HEK293T (cell line): ENCODE data around the gene ARPP19.

Source experiments
- CTCF ChIA-PET: fragments of 350-600 bp; formaldehyde crosslinking; extraction: SDS; loops from one replicate; lab custom pipeline; 2021; ENCODE audit warnings: antibody characterized with exemption, inconsistent platforms; lab: Yijun Ruan, JAX
- POLR2A ChIA-PET: fragments of 350-600 bp; formaldehyde crosslinking; extraction: SDS; loops from one replicate; lab custom pipeline; 2020; ENCODE audit warnings: antibody characterized with exemption, inconsistent platforms; lab: Yijun Ruan, JAX
- DNase-seq: peaks from one replicate; pipeline ENCODE4 v3.0.0; 2012; ENCODE audit warnings: mixed read lengths; ENCODE audit errors: extremely low spot score
- ARNT ChIP-seq: fragments of 450-650 bp; IDR thresholded peaks from 2 replicates; pipeline ENCODE4 v1.6.1; 2017; ENCODE audit warnings: mild to moderate bottlenecking
- BHLHE40 ChIP-seq: fragments of 450-650 bp; IDR thresholded peaks from 2 replicates; pipeline ENCODE4 v1.6.1; 2016; ENCODE audit warnings: mild to moderate bottlenecking, moderate library complexity, borderline replicate concordance
- CTBP1 ChIP-seq: fragments of 450-650 bp; IDR thresholded peaks from 2 replicates; pipeline ENCODE4 v1.6.1; 2016; ENCODE audit warnings: borderline replicate concordance
- ELF4 ChIP-seq: fragments of 450-650 bp; IDR thresholded peaks from 2 replicates; pipeline ENCODE4 v1.6.1; 2017; ENCODE audit warnings: antibody characterized with exemption
- FOXA1 ChIP-seq: fragments of 450-650 bp; IDR thresholded peaks from 2 replicates; pipeline ENCODE4 v1.6.1; 2016; ENCODE audit warnings: mild to moderate bottlenecking
- FOXK2 ChIP-seq: fragments of 450-650 bp; IDR thresholded peaks from 2 replicates; pipeline ENCODE4 v1.6.1; 2016; ENCODE audit warnings: mild to moderate bottlenecking
- FOXM1 ChIP-seq: fragments of 450-650 bp; IDR thresholded peaks from 2 replicates; pipeline ENCODE4 v1.6.1; 2017; ENCODE audit warnings: mild to moderate bottlenecking, borderline replicate concordance
- HDGF ChIP-seq: fragments of 450-650 bp; IDR thresholded peaks from 2 replicates; pipeline ENCODE4 v1.6.1; 2017; ENCODE audit warnings: antibody characterized with exemption, borderline replicate concordance
- L3MBTL2 ChIP-seq: fragments of 450-650 bp; conservative IDR thresholded peaks from 2 replicates; pipeline ENCODE4 v1.6.1; 2016; ENCODE audit warnings: mild to moderate bottlenecking
- LEF1 ChIP-seq: fragments of 450-650 bp; IDR thresholded peaks from 2 replicates; pipeline ENCODE4 v1.6.1; 2017; ENCODE audit warnings: mild to moderate bottlenecking, borderline replicate concordance
- NFRKB ChIP-seq: fragments of 450-650 bp; IDR thresholded peaks from 2 replicates; pipeline ENCODE4 v1.6.1; 2016; ENCODE audit warnings: mild to moderate bottlenecking, moderate library complexity
- SP1 ChIP-seq: fragments of 450-650 bp; IDR thresholded peaks from 2 replicates; pipeline ENCODE4 v1.6.1; 2017
- SUZ12 ChIP-seq: fragments of 450-650 bp; IDR thresholded peaks from 2 replicates; pipeline ENCODE4 v1.6.1; 2016; ENCODE audit warnings: mild to moderate bottlenecking
- TARDBP ChIP-seq: fragments of 450-650 bp; IDR thresholded peaks from 2 replicates; pipeline ENCODE4 v1.6.1; 2016
- ZNF384 ChIP-seq: fragments of 450-650 bp; IDR thresholded peaks from 2 replicates; pipeline ENCODE4 v1.6.1; 2016
- TF ChIP-seq, protein P1 (sequence below): fragments of 450-650 bp; IDR thresholded peaks from 2 replicates; pipeline ENCODE4 v1.6.1; 2016

Gene ARPP19

DNA sequence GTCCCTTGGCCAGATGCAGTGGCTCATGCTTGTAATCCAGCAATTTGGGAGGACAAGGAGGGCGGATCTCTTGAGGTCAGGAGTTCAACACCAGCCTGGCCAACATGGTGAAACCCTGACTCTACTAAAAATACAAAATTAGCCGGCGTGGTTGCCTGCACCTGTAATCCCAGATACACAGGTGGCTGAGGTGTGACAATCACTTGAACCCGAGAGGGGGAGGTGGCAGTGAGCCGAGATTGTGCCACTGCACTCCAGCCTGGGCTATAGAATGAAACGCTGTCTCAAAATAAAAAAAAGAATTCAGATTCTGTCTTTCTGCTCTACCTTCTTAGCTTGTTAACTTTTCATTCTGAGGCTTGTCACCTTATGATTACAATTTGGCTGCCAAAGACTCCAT, 62.3 kb downstream of the ARPP19 start:
- DNase-seq: no peak
- POLR2A ChIA-PET: no interaction called here
- CTCF ChIA-PET: no interaction called here
- TF ChIP-seq FOXK2 (no peak), ELF4 (no peak), SUZ12 (no peak), LEF1 (no peak)

DNA sequence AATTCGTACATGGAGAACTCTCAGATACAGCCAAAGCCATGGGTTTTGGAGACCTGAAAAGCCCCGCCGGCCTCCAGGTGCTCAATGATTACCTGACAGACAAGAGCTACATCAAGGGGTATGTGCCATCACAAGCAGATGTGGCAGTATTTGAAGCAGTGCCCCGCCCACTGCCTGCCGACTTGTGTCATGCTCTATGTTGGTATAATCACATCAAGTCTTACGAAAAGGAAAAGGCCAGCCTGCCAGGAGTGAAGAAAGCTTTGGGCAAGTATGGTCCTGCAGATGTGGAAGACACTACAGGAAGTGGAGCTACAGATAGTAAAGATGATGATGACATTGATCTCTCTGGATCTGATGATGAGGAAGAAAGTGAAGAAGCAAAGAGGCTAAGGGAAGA, 63.7 kb downstream of the ARPP19 start:
- DNase-seq: no peak
- CTCF ChIA-PET: no interaction called here
- no peak for TF ChIP-seq L3MBTL2
- no peak for TF ChIP-seq BHLHE40
- TF ChIP-seq ZNF384: no peak
- TF ChIP-seq FOXA1: no peak
- TF ChIP-seq CTBP1: no peak
- TF ChIP-seq ELF4: no peak
- TF ChIP-seq LEF1: no peak
- no peak for TF ChIP-seq SUZ12
- TF ChIP-seq ARNT: no peak
- TF ChIP-seq FOXK2: no peak
- TF ChIP-seq SP1: no peak
- no peak for TF ChIP-seq TARDBP
- TF ChIP-seq HDGF: no peak
- TF ChIP-seq FOXM1: no peak
- no peak for TF ChIP-seq NFRKB
- TF ChIP-seq, protein P1, sequence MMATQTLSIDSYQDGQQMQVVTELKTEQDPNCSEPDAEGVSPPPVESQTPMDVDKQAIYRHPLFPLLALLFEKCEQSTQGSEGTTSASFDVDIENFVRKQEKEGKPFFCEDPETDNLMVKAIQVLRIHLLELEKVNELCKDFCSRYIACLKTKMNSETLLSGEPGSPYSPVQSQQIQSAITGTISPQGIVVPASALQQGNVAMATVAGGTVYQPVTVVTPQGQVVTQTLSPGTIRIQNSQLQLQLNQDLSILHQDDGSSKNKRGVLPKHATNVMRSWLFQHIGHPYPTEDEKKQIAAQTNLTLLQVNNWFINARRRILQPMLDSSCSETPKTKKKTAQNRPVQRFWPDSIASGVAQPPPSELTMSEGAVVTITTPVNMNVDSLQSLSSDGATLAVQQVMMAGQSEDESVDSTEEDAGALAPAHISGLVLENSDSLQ: no peak
- POLR2A ChIA-PET: no interaction called here

DNA sequence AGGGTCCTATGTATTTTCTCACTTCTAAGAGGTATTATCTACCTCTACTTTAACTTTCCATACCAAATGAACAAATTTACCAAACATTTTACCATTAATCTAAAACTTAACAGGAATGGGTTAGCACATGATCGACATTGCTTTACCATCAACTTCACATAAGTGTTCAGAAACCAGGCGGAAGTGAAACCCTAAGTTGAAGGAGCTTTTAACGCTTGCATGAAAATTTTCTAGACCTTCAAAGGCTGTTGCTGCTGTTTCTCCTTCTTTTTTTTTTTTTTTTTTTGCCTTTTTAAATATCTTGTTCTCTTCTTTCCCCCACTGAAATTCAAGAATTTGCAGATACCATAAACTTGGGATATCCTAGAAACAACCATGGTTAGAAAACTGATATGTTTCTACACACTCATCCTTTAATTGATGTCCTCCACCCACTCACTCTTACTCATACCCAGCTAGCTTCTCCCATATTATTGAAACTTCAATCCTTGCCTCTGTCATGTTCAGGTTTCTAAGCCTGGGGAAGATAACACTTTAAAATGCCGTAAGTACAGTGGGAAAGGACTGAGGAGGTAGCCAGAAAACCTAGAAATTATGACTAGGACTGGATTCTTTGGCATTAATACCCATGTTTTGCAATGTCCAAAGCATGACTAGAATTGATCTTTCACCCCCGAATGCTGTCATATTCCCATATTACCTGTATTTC, 64.9 kb downstream of the ARPP19 start:
- DNase-seq: no peak
- ChIA-PET CTCF (interaction anchor here (0.6 kb wide), 1 partner anchor 314 kb away, joined by 3 read pairs; no protein-coding TSS in a partner anchor), POLR2A (no interaction called here)
- no peak for TF ChIP-seq L3MBTL2
- TF ChIP-seq FOXM1: no peak
- TF ChIP-seq ARNT: no peak
- no peak for TF ChIP-seq CTBP1
- TF ChIP-seq ZNF384: no peak
- no peak for TF ChIP-seq HDGF
- TF ChIP-seq BHLHE40: no peak
- no peak for TF ChIP-seq FOXK2
- TF ChIP-seq TARDBP: no peak
- TF ChIP-seq, protein P1: no peak
- no peak for TF ChIP-seq LEF1
- no peak for TF ChIP-seq NFRKB

DNA sequence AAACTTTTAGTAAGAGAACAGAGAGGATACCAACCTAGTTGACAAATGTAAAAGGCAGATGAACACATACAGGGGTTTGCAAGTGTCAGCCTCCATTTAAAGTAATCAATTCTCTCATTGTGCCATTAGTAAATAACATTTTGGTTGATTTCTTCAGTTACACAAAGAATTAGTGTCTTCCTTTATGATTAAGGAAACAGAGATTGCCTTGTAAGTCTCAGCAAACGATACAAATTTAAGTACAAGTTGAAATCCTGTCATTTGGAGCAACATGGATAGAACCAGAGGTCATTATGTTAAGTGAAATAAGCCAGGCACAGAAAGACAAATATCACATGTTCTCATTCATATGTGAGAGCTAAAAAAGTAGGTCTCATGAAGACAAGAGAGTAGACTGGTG, 66.2 kb downstream of the ARPP19 start:
- POLR2A ChIA-PET: no interaction called here
- CTCF ChIA-PET: no interaction called here
- TF ChIP-seq, protein P1: no peak
- TF ChIP-seq HDGF (no peak), FOXK2 (no peak), L3MBTL2 (no peak), ARNT (no peak), SUZ12 (no peak), LEF1 (no peak)
- no peak for DNase-seq

DNA sequence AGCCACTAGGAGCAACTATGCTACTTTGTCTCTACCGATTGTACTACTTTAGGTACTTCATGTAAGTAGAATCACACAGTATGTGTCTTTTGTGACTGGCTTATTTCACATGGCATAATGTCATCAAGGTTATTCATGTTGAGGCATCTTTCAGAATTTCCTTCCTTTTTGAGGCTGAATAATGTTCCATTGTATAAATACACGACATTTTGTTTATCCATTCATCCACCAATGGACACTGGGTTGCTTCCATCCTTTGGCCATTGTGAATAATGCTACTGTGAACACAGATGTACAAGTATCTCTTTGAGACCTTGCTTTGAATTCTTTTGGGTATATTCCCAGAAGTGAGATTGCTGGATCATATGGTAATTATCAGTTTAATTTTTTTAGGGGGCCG, 69.3 kb downstream of the ARPP19 start:
- ChIA-PET CTCF (no interaction called here), POLR2A (no interaction called here)
- DNase-seq: no peak
- TF ChIP-seq LEF1: no peak
- TF ChIP-seq CTBP1: no peak
- TF ChIP-seq ZNF384: no peak
- TF ChIP-seq BHLHE40: no peak
- no peak for TF ChIP-seq ARNT
- TF ChIP-seq TARDBP: no peak
- TF ChIP-seq L3MBTL2: no peak
- no peak for TF ChIP-seq ELF4
- no peak for TF ChIP-seq FOXA1
- TF ChIP-seq, protein P1: no peak
- no peak for TF ChIP-seq HDGF
- no peak for TF ChIP-seq FOXK2
- TF ChIP-seq NFRKB: no peak
- TF ChIP-seq FOXM1: no peak
- TF ChIP-seq SUZ12: no peak
- TF ChIP-seq SP1: no peak

DNA sequence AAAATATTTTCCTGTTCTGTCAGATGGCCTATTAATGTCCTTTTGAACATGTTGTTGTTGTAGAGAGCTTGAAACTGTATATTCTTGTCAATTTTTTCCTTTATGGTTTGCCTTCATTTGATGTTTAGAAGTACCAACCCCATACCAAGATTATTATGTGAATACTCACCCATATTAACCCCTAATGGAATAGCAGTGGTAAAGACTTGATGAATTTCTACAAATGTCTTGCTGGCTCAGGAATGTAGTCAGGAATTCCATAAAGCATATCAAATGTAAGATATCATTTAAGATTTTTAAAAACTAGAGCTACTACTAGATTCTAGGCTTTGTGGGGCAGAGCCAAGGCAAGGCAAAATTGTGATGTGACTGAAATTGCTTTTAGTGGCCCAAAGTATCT, 70.1 kb downstream of the ARPP19 start:
- TF ChIP-seq LEF1: no peak
- no peak for TF ChIP-seq FOXA1
- no peak for TF ChIP-seq FOXM1
- TF ChIP-seq TARDBP: no peak
- TF ChIP-seq HDGF: no peak
- TF ChIP-seq ARNT: no peak
- TF ChIP-seq L3MBTL2: no peak
- no peak for TF ChIP-seq BHLHE40
- TF ChIP-seq ZNF384: no peak
- DNase-seq: no peak
- CTCF ChIA-PET: no interaction called here
- POLR2A ChIA-PET: no interaction called here
